Chondrocyte (in vitro differentiated cells): ENCODE data around the gene GTPBP2. TPM values are rescaled to one million over a fixed set of nuclear protein-coding genes. Genes with fewer than 3 reads are reported as not detected.

Experiments
- DNase-seq: peaks from one replicate; pipeline ENCODE4 v3.0.0; 2021; ENCODE audit warnings: mixed read lengths, low spot score
- H3K27ac Mint-ChIP-seq: one replicate; pipeline ENCODE4 v1.8.0; 2021; ENCODE audit warnings: mild to moderate bottlenecking, moderate library complexity, mixed read lengths; ENCODE audit not compliant: unreplicated experiment
- H3K27me3 Mint-ChIP-seq: 2 replicates; pipeline ENCODE4 v1.8.0; 2021; ENCODE audit warnings: low read depth, mixed read lengths
- H3K36me3 Mint-ChIP-seq: 2 replicates; pipeline ENCODE4 v1.8.0; 2021; ENCODE audit warnings: low read depth, mixed read lengths
- H3K4me1 Mint-ChIP-seq: 2 replicates; pipeline ENCODE4 v1.8.0; 2021; ENCODE audit warnings: low read depth, mild to moderate bottlenecking, mixed read lengths
- H3K4me3 Mint-ChIP-seq: one replicate; pipeline ENCODE4 v1.8.0; 2021; ENCODE audit warnings: mild to moderate bottlenecking, moderate library complexity, mixed read lengths; ENCODE audit not compliant: unreplicated experiment
- H3K9me3 Mint-ChIP-seq: 2 replicates; pipeline ENCODE4 v1.8.0; 2021; ENCODE audit warnings: low read depth, mixed read lengths
- CTCF ChIP-seq: fragments of 200-600 bp; sonication (generic); IDR thresholded peaks from 2 replicates; pipeline ENCODE4 v1.5.0; 2021; ENCODE audit warnings: antibody characterized with exemption, mild to moderate bottlenecking, moderate library complexity
- total RNA-seq: library from RNA; stranded (reverse); gene quantifications from 3 replicates; pipeline ENCODE4 v1.2.1, GENCODE V29; 2021

The GTPBP2 gene
- total RNA-seq, 1 donor from 2014 or later: 126 TPM

GRCh38 chr6:43648248-43648647 lies 19.2 kb upstream of the GTPBP2 start:
- no peak for TF ChIP-seq CTCF
- H3K36me3 Mint-ChIP-seq: no peaks in the 10 kb centered on the region

GRCh38 chr6:43647613-43648012 lies 18.5 kb upstream of the GTPBP2 start:
- Mint-ChIP-seq H3K4me3 (no peak overlapping the region), H3K36me3 (no peaks in the 10 kb centered on the region), H3K4me1 (peaks cover 4% of the 10 kb centered on the region), H3K27ac (no peak overlapping the region), H3K9me3 (no peaks in the 10 kb centered on the region), H3K27me3 (no peaks in the 10 kb centered on the region)
- TF ChIP-seq CTCF: no peak
- no peak for DNase-seq

More at GRCh38 chr6:43648248-43648647, 19.2 kb upstream of the GTPBP2 start:
- no peaks in the 10 kb centered on the region for H3K27me3 Mint-ChIP-seq
- no peaks in the 10 kb centered on the region for H3K9me3 Mint-ChIP-seq
- peaks cover 4% of the 10 kb centered on the region for H3K4me1 Mint-ChIP-seq
- H3K27ac Mint-ChIP-seq: no peak overlapping the region
- H3K4me3 Mint-ChIP-seq: no peak overlapping the region
- DNase-seq: no peak

- H3K9me3 Mint-ChIP-seq: no peaks in the 10 kb centered on the region
- no peak for TF ChIP-seq CTCF
These were observed 16.5 kb upstream of the GTPBP2 start for GRCh38 chr6:43645613-43645964.

GRCh38 chr6:43644940-43645612 lies 16.0 kb upstream of the GTPBP2 start, which contains the start of gene RSPH9:
TSS of gene RSPH9 (plus strand) at chr6:43645036. CDS start at chr6:43645099, 63 bp downstream.
- Mint-ChIP-seq H3K36me3 (peaks cover 9% of the 10 kb centered on the region), H3K4me1 (peaks cover 4% of the 10 kb centered on the region), H3K4me3 (peak within 1 kb of the TSS; percentile 73), H3K27me3 (no peaks in the 10 kb centered on the region), H3K27ac (peak within 1 kb of the TSS; percentile 62), H3K9me3 (no peaks in the 10 kb centered on the region)
- no peak for DNase-seq
- no peak for TF ChIP-seq CTCF

More at GRCh38 chr6:43645613-43645964, 16.5 kb upstream of the GTPBP2 start:
- Mint-ChIP-seq H3K36me3 (peaks cover 4% of the 10 kb centered on the region), H3K4me3 (peak overlapping the region; percentile 73), H3K4me1 (peaks cover 4% of the 10 kb centered on the region), H3K27ac (peak overlapping the region; percentile 62), H3K27me3 (no peaks in the 10 kb centered on the region)
- DNase-seq: no peak

- H3K4me3 Mint-ChIP-seq: no peak overlapping the region
- DNase-seq: no peak
- peaks cover 27% of the 10 kb centered on the region for H3K4me1 Mint-ChIP-seq
- peaks cover 18% of the 10 kb centered on the region for H3K36me3 Mint-ChIP-seq
- no peak for TF ChIP-seq CTCF
- no peak overlapping the region for H3K27ac Mint-ChIP-seq
- no peaks in the 10 kb centered on the region for H3K27me3 Mint-ChIP-seq
- no peaks in the 10 kb centered on the region for H3K9me3 Mint-ChIP-seq
These were observed 11.1 kb upstream of the GTPBP2 start for GRCh38 chr6:43639984-43640800.
